ENCODE results near the gene ATXN3.

The ATXN3 gene

GRCh38 chr14:92041203-92041602, 65.2 kb downstream of the ATXN3 start:
- TF ChIP-seq CTCF (IDR thresholded peaks at IDR 0.05; ENCODE audit: borderline replicate concordance, control extremely low read depth, extremely low read depth, insufficient read depth, missing control alignments) = no peak
- in situ Hi-C loops (cut with MboI; ENCODE audit: low sequenced_read_pairs, unreplicated experiment) = no loop called here
- DNase-seq (ENCODE audit: low spot score) = no peak

GRCh38 chr14:92040431-92041051, 65.8 kb downstream of the ATXN3 start:
- in situ Hi-C loops (cut with MboI; ENCODE audit: low sequenced_read_pairs, unreplicated experiment) = no loop called here
- peak; percentile 43 for DNase-seq (ENCODE audit: low spot score)

GRCh38 chr14:92039719-92040430, 66.5 kb downstream of the ATXN3 start, which contains the start of gene TRIP11:
TRIP11 (minus strand) TSS chr14:92040059; CDS start chr14:92039685, 374 bp downstream.
- TF ChIP-seq CTCF (IDR thresholded peaks at IDR 0.05; ENCODE audit: borderline replicate concordance, control extremely low read depth, extremely low read depth, insufficient read depth, missing control alignments) = no peak
- in situ Hi-C loops (cut with MboI; ENCODE audit: low sequenced_read_pairs, unreplicated experiment) = no loop called here
- peak; percentile 94 for DNase-seq (ENCODE audit: low spot score)

More at GRCh38 chr14:92040431-92041051, 65.8 kb downstream of the ATXN3 start:
- TF ChIP-seq CTCF (IDR thresholded peaks at IDR 0.05; ENCODE audit: borderline replicate concordance, control extremely low read depth, extremely low read depth, insufficient read depth, missing control alignments) = no peak

GRCh38 chr14:92039063-92039718, 67.2 kb downstream of the ATXN3 start:
- in situ Hi-C loops (cut with MboI; ENCODE audit: low sequenced_read_pairs, unreplicated experiment) = no loop called here
- DNase-seq (ENCODE audit: low spot score) = peak; percentile 52
- TF ChIP-seq CTCF (IDR thresholded peaks at IDR 0.05; ENCODE audit: borderline replicate concordance, control extremely low read depth, extremely low read depth, insufficient read depth, missing control alignments) = no peak

DNA sequence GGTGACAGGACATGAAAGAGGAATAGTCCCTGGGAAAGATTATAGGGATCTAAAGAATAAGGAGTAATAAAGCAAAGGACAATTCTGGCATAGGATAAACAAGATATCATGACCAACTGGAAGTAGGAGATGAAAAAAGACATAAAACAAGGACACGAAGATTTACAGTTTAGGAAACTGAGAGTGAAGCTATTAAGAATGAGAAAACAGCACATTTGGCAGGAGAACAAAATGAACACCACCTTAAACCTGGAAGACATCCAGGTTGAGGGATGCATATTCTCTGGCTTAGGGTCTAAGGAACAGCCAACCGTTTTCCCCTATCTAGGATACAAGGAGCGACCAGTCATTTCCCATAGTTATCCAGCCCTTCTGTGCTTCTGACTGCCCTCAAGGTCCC, 68.4 kb downstream of the ATXN3 start:
- DNase-seq (ENCODE audit: low spot score) = no peak
- in situ Hi-C loops (cut with MboI; ENCODE audit: low sequenced_read_pairs, unreplicated experiment) = no loop called here

More for the DNA sequence above, 68.4 kb downstream of the ATXN3 start:
- no peak for TF ChIP-seq CTCF (IDR thresholded peaks at IDR 0.05; ENCODE audit: borderline replicate concordance, control extremely low read depth, extremely low read depth, insufficient read depth, missing control alignments)
